GM21381 (cell line): ENCODE data around the gene CALML3.

Experiments
- ATAC-seq: cut with Tn5 transposase; IDR thresholded peaks from one replicate; pipeline ENCODE4 v1.9.1; 2021; ENCODE audit warnings: mild to moderate bottlenecking, moderate library complexity; ENCODE audit not compliant: unreplicated experiment

The CALML3 gene

DNA sequence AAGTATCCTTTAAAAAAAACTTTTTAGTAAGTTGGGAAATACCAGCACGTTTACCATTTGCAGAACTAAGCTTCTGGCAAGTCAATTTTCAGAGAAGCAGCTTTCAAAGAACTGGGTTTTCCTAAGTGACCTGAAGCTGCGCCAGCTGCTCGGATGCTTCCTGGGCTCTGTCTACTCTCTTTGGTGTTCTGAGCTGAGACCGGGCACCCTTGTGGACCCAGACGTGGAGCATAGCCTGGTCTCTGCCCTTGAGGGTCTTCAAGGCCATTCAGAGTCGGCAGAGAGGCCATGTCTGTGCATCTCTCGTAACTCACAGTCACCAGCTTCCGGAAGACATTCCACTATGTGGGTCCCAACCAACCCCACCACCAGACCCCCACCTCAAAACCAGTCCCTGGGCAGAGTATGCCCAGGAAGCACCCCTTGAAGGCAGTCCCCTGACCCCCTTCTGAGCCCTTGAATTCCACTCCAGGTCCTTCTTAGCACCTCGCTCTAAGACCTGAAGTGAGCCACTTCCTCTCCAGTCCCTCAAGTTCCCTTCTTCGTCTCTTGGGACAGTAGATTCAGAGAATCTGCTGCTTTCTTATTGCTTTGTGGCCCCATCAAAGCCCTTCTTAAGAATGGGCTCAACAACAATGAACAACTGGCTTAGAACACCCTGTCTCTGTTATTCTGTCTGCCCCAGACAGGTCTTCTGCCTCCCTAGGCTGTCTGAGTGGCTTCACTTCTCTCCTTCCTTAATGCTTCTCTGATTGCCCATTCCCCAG is 33.9 kb upstream of the CALML3 start:
- no peak for ATAC-seq

GRCh38 chr10:5491477-5491876 is 33.3 kb upstream of the CALML3 start:
- ATAC-seq: no peak

DNA sequence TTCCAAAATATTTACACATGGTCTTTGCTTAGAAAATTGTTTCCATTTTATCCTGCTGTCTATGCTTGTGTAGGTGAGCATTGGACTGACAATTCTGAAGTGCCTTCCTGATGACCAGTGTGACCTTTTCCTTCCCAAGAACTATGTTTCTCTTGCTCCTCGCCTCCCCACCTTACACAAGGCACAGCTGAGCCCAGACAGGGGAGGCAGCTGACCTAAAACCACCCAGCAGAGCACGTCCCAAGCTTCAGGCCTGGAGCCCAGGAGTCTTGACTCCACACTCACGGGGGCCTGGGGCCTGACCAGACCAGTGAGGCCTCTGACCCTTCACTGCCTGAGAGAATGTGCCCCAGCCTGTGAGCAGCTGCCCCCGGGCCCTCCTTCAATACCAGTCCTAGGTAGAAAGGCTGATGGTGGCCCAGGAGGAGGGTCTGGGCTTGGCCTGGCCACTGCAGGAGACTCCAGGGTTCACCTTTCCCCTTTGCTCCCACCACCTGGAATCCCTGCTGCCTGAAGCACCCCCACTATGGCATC is 32.4 kb upstream of the CALML3 start:
- no peak for ATAC-seq

DNA sequence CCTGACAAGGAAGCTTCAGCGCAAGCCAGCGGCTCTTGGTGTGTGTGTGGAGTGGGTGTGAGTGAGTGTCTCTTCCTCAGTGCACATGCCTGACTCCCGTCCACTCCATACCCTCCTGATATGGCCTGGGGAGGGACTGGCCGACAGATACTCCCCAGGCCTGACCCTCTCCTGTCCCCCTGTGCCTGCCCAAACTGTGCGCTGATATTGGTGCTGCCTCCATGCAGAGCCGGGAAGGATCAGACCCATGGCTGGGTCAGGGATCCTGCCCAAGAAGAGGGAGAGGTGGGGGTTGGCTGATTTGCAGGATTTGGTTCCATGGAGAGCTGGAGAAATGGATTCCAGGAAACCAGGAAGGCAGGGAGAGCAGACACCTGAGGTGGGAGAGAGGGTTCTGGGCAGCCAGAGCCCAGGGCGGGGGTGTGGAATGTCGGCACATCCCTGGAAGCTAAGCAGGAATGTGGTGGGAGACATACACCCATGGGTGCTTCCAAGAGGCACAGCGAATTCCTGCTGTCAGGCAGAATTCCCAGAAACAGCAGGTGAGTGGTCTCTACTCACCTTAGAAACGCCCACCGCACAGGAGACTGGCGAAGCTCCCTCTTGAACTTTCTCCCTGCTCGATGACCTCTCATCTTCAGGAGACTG is 31.7 kb upstream of the CALML3 start:
- no peak for ATAC-seq

GRCh38 chr10:5493691-5494090 is 31.1 kb upstream of the CALML3 start:
- ATAC-seq: no peak

- no peak for ATAC-seq
Observed at GRCh38 chr10:5494611-5495010, 30.1 kb upstream of the CALML3 start.

- ATAC-seq: no peak
Observed at GRCh38 chr10:5496261-5497250, 28.2 kb upstream of the CALML3 start.

DNA sequence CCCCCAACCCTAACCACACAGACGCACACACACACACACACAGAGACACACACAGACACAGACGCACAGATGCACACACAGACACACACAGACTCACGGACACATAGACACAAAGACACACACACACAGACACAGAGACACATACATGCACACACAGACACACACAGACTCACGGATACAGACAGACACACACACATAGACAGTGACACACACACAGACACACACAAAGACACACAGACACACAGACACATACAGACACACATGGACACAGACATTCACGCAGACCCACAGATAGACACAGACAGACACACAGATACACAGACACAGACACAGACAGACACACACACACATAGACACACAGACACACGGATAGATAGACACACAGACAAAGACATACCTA is 27.5 kb upstream of the CALML3 start:
- ATAC-seq: no peak

DNA sequence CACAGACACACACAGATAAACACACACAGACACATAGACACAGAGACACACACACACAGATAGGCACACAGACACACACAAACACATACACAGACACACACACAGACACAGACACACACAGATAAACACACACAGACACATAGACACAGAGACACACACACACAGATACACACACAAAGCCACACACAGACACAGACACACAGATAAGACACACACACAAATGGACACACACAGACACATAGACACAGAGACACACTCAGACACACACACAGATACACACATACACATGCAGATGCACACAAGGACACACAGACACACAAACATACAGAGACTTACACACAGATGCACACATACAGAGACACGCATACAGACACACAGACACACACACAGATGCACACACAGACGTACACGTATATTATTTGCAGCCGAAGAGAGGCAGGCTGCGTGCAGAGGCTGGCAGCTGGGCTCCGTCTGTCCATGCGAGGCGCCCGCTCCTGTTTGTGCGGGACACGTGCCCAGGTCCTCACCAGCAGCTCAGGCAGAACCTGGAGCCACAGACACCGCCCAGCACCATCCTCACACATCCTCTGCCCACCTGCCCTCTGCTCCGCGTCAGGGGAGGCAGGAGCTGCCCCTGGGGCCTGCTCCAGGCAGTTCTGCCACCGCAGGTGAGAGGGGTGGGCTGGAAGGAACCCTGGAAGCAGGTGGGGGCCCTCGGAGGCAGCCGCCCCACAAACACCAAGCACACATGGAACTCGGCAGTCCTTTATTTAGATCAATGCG is 26.6 kb upstream of the CALML3 start:
- no peak for ATAC-seq

GRCh38 chr10:5498791-5499492 is 25.8 kb upstream of the CALML3 start:
- no peak for ATAC-seq

DNA sequence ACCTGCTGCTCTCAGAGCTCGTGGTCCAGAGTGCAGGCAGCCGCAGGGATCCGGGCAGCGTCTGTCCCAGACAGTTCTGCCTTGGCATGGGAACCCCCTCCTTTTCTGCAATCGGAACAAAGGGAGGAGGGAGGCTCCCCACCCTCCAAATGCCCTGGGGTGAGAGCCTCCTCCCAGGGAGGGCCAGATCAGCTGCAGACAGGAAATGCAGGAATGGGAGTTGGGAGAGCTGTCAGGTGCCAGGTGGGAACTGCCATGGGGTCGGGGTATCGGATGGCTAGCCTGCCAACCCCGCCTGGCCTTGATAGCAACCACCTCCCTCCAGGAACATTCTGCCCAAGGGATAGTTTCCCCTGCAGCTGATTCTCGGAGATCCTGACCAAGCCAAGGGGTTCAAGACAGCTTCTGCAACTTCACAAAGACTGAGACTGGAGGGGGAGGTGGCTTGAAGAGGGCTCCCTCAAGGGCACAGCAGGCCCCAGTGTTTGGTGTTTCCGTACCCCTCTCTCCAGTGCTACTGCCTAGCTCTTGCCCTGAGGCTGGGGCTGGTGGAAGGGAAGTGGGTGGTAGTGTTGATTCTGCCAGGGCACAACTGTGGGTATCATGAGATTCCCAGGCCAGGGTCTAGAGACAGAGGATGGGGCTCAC is 25.1 kb upstream of the CALML3 start, which contains the start of gene CALML5:
Gene CALML5, minus strand, starts transcription at position 78 of the 648 bp plus-strand sequence. CDS start 132 bp downstream, outside the sequence.
- ATAC-seq: no peak

GRCh38 chr10:5500162-5500670 is 24.5 kb upstream of the CALML3 start:
- ATAC-seq: no peak

- no peak for ATAC-seq
Observed at GRCh38 chr10:5500910-5501309, 23.9 kb upstream of the CALML3 start.

GRCh38 chr10:5502061-5502521 is 22.7 kb upstream of the CALML3 start:
- no peak for ATAC-seq

- no peak for ATAC-seq
Observed at GRCh38 chr10:5502571-5503476, 21.9 kb upstream of the CALML3 start.

DNA sequence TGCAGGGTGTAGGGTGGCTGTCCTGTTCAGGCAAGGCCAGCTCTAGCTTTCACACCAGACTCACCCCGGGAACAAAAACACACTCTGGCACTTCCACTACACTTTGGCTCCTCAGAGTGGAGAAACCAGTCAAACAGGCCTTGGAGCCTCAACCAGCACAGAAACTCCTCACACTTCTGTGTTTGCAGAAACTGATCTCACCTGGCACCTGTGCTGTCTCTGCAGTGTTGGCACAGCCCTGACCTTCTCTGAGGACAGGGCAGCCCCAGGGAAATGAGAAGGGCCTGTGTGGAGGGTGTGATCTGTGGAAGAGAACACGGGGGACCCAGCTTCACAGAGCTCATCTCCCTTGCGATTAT is 21.3 kb upstream of the CALML3 start:
- ATAC-seq: no peak

- no peak for ATAC-seq
Observed at GRCh38 chr10:5504146-5505072, 20.4 kb upstream of the CALML3 start.
